Activated CD8-positive, alpha-beta memory T cell treated with anti-CD3 and anti-CD28 coated beads, Interleukin-2, amount 10 ng/mL, durations not matched to agents 7 days and 5 days (primary cell): ENCODE results near the gene DTX3. TPM values are rescaled to one million over a fixed set of nuclear protein-coding genes. Genes with fewer than 3 reads are reported as not detected.
A peak's percentile ranks its signal among the peaks of the same experiment; 100 is the strongest.

Experiments used
- ATAC-seq: fragments of 150-1000 bp; cut with Tn5 transposase; one replicate; pipeline ENCODE4 v1.10.0; 2021; ENCODE audit warnings: moderate library complexity
- CTCF ChIA-PET: fragments of 350-600 bp; sonication (Branson Sonifier 250); formaldehyde crosslinking; loops from one replicate; lab custom pipeline; 2021; ENCODE audit warnings: antibody characterized with exemption; lab: Charles Lee
- DNase-seq: peaks from one replicate; pipeline ENCODE4 v3.0.0-alpha.2; 2020
- H3K27ac Mint-ChIP-seq: one replicate; pipeline ENCODE4 v1.8.0; 2021; ENCODE audit warnings: mild to moderate bottlenecking, mixed read lengths
- H3K27me3 Mint-ChIP-seq: one replicate; pipeline ENCODE4 v1.8.0; 2021; ENCODE audit warnings: mixed read lengths
- H3K36me3 Mint-ChIP-seq: one replicate; pipeline ENCODE4 v1.8.0; 2021; ENCODE audit warnings: mild to moderate bottlenecking, mixed read lengths
- H3K4me1 Mint-ChIP-seq: one replicate; pipeline ENCODE4 v1.8.0; 2021; ENCODE audit warnings: mixed read lengths
- H3K4me3 Mint-ChIP-seq: one replicate; pipeline ENCODE4 v1.8.0; 2021; ENCODE audit warnings: mild to moderate bottlenecking, moderate library complexity, mixed read lengths
- H3K9me3 Mint-ChIP-seq: one replicate; pipeline ENCODE4 v1.8.0; 2022; ENCODE audit warnings: low read depth, mixed read lengths
- total RNA-seq, 2 experiments: library from RNA; stranded (reverse); gene quantifications; one replicate each; pipeline ENCODE4 v1.2.3, GENCODE V29; 2021

DTX3 gene
- total RNA-seq, 2 experiments from 2014 or later, result 20.8 to 21.2 TPM

DNA sequence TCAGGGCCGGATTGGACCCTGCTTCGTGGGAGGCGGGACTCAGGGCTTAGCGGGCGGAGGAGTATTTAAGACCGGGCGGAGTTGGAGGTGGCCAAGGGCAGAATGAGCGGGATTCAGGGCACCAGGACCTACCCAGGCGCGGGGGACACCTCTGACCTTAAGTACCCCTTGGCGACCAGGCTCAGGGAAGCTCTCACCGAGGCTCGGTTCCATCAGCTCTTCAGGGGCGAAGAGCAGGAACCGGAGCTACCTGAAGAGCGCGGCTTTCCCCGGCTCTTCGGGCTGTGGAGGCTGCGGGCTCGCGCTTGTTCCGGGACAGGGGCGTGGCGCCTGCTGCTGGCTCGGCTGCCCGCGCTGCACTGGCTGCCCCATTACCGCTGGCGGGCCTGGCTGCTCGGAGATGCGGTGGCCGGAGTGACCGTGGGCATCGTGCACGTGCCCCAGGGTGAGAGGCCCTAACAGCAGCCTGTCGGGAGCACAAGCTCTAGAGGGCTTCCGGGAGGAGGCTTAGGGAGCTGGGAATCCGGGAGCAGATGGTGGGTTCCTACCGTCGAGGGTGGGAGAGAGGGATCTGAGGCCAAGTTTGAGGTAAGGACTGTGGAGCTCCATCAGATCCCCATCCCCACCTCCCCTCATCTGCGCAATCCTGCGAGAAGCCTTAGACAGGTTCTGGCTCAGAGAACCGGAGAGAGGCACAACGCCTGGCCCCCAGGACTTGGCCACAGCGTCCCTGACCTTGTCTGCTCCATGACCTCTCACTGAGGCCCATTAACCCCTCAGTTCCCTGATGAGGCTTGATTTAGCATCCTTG, 15.0 kb downstream of the DTX3 start:
- CTCF ChIA-PET, result interaction anchor here (0.9 to 10.7 kb wide), 14 partner anchors 10 to 160 kb away, joined by 3 to 148 read pairs (median 6); partner anchors contain the start of genes B4GALNT1 and GLI1
- peaks cover 24% of the 10 kb centered on the region for H3K4me1 Mint-ChIP-seq
- H3K27me3 Mint-ChIP-seq, result peaks cover 97% of the 10 kb centered on the region
- DNase-seq (no peak), ATAC-seq (no peak)
- H3K9me3 Mint-ChIP-seq, result no peaks in the 10 kb centered on the region
- H3K27ac Mint-ChIP-seq, result no peak overlapping the region
- no peaks in the 10 kb centered on the region for H3K36me3 Mint-ChIP-seq
- H3K4me3 Mint-ChIP-seq, result no peak overlapping the region

DNA sequence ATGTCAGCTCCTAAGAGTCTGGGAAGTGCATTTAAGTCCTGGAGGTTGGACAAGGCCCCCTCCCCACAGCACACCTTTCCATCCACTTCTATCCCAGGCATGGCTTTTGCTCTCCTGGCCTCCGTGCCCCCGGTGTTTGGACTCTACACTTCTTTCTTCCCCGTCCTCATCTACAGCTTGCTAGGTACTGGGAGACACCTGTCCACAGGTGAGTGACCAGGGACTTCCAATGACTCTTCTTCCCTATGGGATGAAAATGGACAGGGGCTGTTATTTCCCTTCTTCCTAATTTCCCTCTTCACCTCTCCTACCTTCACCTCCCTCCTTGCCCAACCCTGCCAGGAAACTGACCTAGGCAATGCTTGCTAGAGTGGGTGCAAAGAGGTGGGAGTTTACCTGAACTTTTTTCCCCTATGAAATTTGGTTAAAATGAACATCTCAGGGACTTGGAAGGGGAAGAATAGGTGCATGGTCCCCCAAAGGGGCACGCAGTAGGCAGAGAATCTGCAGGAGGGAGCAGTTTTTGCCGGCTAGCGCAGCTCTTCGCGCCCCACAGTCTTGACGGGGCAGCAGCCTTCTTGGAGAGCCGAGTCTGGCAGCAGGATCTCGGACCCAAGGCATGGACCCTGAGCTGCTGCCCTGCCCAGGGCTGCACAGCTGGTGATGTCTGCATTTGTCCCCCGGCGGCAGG, 15.8 kb downstream of the DTX3 start:
- DNase-seq (no peak), ATAC-seq (no peak)
- peaks cover 24% of the 10 kb centered on the region for H3K4me1 Mint-ChIP-seq
- no peak overlapping the region for H3K27ac Mint-ChIP-seq
- no peaks in the 10 kb centered on the region for H3K9me3 Mint-ChIP-seq
- peaks cover 98% of the 10 kb centered on the region for H3K27me3 Mint-ChIP-seq
- no peaks in the 10 kb centered on the region for H3K36me3 Mint-ChIP-seq
- peak overlapping the region; percentile 54 for H3K4me3 Mint-ChIP-seq
- CTCF ChIA-PET, result interaction anchor here (0.8 to 10.7 kb wide), 22 partner anchors 9 to 161 kb away, joined by 3 to 148 read pairs (median 6); partner anchors contain the start of genes ARHGEF25, B4GALNT1, DCTN2 and DTX3

DNA sequence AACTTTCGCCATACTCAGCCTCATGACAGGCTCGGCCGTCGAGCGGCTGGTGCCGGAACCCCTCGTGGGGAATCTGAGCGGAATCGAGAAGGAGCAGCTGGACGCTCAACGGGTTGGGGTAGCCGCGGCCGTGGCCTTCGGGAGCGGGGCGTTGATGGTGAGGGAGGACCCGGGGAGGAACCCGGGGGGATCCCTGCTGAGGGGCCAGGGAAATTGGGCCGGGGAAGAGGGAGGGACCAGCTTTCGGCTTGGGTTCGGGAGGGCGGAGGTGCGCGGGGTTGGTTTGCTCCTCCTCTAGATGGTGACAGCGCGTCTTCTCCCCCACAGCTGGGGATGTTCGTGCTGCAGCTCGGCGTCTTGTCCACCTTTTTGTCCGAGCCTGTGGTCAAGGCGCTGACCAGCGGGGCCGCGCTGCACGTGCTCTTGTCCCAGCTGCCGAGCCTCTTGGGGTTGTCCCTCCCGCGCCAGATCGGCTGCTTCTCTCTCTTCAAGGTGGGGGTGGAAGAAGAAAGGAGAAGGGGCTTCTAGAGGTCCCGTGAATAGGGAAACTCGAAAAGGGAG, 16.4 kb downstream of the DTX3 start:
- no peaks in the 10 kb centered on the region for H3K36me3 Mint-ChIP-seq
- H3K4me1 Mint-ChIP-seq, result peaks cover 24% of the 10 kb centered on the region
- CTCF ChIA-PET, result interaction anchor here (0.8 to 10.7 kb wide), 19 partner anchors 9 to 162 kb away, joined by 3 to 148 read pairs (median 6); partner anchors contain the start of genes ARHGEF25, B4GALNT1, DCTN2 and DTX3
- H3K9me3 Mint-ChIP-seq, result no peaks in the 10 kb centered on the region
- no peak overlapping the region for H3K27ac Mint-ChIP-seq
- peaks cover 98% of the 10 kb centered on the region for H3K27me3 Mint-ChIP-seq
- ATAC-seq, result peak; percentile 21
- H3K4me3 Mint-ChIP-seq, result peak overlapping the region; percentile 54
- DNase-seq, result no peak

DNA sequence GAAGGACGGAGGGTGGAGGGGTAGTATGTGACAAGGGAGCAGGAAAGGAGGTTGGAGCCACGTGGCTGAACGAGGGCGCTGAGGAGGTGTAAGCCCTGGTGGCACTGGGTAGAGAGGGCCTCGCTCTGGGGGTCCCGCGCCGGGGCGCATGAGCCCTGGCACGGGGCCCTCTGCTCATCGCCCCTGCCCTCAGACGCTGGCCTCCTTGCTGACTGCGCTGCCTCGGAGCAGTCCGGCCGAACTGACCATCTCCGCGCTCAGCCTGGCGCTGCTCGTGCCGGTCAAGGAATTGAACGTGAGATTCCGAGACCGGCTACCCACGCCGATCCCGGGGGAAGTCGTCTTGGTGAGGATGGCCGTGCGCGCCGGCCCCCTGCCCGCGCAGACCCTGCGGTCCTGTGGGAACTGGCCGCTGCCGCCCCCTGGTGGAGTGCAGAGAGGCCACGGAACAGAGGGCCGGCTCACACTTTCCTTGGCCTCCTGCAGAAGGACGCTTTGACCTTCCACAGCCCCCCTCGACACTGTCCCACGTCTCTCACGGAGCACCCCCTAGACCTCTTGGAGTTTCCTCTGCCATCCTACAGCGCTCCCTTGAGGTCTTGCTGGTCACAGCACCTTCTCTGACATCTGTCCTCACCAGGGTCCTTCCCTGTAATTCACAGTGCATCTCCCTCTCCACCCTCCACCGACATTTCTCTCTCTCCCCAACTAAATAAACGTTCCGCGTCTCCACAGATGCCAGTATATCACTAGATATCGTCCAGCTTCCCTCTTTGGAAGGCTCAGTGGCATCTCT, 17.1 kb downstream of the DTX3 start:
- Mint-ChIP-seq H3K4me1 (peaks cover 24% of the 10 kb centered on the region), H3K36me3 (no peaks in the 10 kb centered on the region), H3K27me3 (peaks cover 98% of the 10 kb centered on the region), H3K4me3 (peak overlapping the region; percentile 54), H3K27ac (no peak overlapping the region), H3K9me3 (no peaks in the 10 kb centered on the region)
- CTCF ChIA-PET, result interaction anchor here (0.8 to 10.7 kb wide), 23 partner anchors 9 to 163 kb away, joined by 3 to 148 read pairs (median 6); partner anchors contain the start of genes ARHGEF25, B4GALNT1, DCTN2 and DTX3
- DNase-seq (peak; percentile 59), ATAC-seq (peak; percentile 83)

- ATAC-seq (no peak), DNase-seq (no peak)
- Mint-ChIP-seq H3K27me3 (peaks cover 95% of the 10 kb centered on the region), H3K9me3 (no peaks in the 10 kb centered on the region), H3K36me3 (no peaks in the 10 kb centered on the region), H3K27ac (no peak overlapping the region), H3K4me1 (peaks cover 30% of the 10 kb centered on the region), H3K4me3 (no peak overlapping the region)
- CTCF ChIA-PET, result interaction anchor here (0.7 to 10.7 kb wide), 10 partner anchors 10 to 164 kb away, joined by 3 to 148 read pairs (median 3); partner anchors contain the start of genes B4GALNT1, GLI1 and OS9
Measured at GRCh38 chr12:57622293-57623245, 17.9 kb downstream of the DTX3 start.

GRCh38 chr12:57623385-57623784, 18.8 kb downstream of the DTX3 start:
- Mint-ChIP-seq H3K27me3 (peaks cover 94% of the 10 kb centered on the region), H3K36me3 (no peaks in the 10 kb centered on the region), H3K4me1 (peaks cover 33% of the 10 kb centered on the region), H3K4me3 (no peak overlapping the region), H3K27ac (no peak overlapping the region), H3K9me3 (no peaks in the 10 kb centered on the region)
- CTCF ChIA-PET, result interaction anchor here (1.3 to 10.7 kb wide), 5 partner anchors 9 to 165 kb away, joined by 6 to 148 read pairs (median 13); partner anchors contain the start of genes B4GALNT1 and GLI1
- DNase-seq (no peak), ATAC-seq (no peak)

- Mint-ChIP-seq H3K27me3 (peaks cover 94% of the 10 kb centered on the region), H3K9me3 (no peaks in the 10 kb centered on the region), H3K4me3 (no peak overlapping the region), H3K27ac (no peak overlapping the region), H3K4me1 (peaks cover 33% of the 10 kb centered on the region), H3K36me3 (no peaks in the 10 kb centered on the region)
- ATAC-seq (no peak), DNase-seq (no peak)
- CTCF ChIA-PET, result interaction anchor here (1.3 to 5.5 kb wide), 5 partner anchors 8 to 165 kb away, joined by 3 to 46 read pairs (median 9); partner anchors contain the start of genes B4GALNT1 and GLI1
Measured at GRCh38 chr12:57623811-57624390, 19.3 kb downstream of the DTX3 start.

GRCh38 chr12:57624441-57625220, 20.0 kb downstream of the DTX3 start:
- Mint-ChIP-seq H3K27me3 (peaks cover 94% of the 10 kb centered on the region), H3K36me3 (no peaks in the 10 kb centered on the region), H3K4me1 (peaks cover 31% of the 10 kb centered on the region), H3K27ac (no peak overlapping the region), H3K9me3 (no peaks in the 10 kb centered on the region), H3K4me3 (no peak overlapping the region)
- DNase-seq, result no peak
- CTCF ChIA-PET, result interaction anchor here (1.2 to 5.5 kb wide), 5 partner anchors 8 to 166 kb away, joined by 3 to 46 read pairs (median 6); partner anchors contain the start of gene B4GALNT1
- ATAC-seq, result no peak

DNA sequence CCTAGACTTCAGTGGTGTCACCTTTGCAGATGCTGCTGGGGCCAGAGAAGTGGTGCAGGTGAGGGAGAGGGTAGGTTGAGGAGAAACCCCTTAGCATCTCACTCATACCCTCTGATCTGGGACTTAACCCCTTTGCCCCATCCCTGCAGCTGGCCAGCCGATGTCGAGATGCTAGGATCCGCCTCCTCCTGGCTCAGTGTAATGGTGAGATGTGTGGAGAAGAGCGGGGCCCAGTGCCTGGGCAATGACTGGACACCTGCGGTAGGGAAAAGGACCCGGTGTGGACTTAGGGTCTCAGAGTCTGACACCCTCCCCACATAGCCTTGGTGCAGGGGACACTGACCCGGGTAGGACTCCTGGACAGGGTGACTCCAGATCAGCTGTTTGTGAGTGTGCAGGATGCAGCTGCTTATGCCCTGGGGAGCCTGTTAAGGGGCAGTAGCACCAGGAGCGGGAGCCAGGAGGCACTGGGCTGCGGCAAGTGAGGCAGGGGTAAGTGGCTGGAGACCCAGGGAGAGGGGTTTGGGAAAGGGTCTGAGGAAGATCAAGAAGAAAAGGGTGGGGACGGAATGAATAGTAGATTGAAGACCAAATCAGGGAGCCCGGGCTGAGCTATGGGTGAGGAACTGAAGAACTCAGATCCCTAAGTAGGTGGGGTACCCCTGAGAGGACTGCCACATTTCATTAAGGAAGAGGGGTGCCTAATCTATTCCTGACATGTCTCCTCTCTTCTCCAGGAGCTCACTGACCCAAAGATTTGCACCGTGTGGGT, 20.8 kb downstream of the DTX3 start:
- DNase-seq, result no peak
- Mint-ChIP-seq H3K36me3 (no peaks in the 10 kb centered on the region), H3K27me3 (peaks cover 94% of the 10 kb centered on the region), H3K27ac (no peak overlapping the region), H3K4me1 (peaks cover 28% of the 10 kb centered on the region), H3K9me3 (no peaks in the 10 kb centered on the region), H3K4me3 (no peak overlapping the region)
- ATAC-seq, result no peak
- CTCF ChIA-PET, result interaction anchor here (1.2 to 5.5 kb wide), 3 partner anchors 43 to 167 kb away, joined by 3 to 46 read pairs (median 9); no protein-coding TSS in a partner anchor
